ENCODE results near the gene APEX1. TPM values are rescaled to one million over a fixed set of nuclear protein-coding genes. Genes with fewer than 3 reads are reported as not detected.

Gene APEX1
- total RNA-seq, 1 experiment from 2014 or later: 235 TPM

DNA sequence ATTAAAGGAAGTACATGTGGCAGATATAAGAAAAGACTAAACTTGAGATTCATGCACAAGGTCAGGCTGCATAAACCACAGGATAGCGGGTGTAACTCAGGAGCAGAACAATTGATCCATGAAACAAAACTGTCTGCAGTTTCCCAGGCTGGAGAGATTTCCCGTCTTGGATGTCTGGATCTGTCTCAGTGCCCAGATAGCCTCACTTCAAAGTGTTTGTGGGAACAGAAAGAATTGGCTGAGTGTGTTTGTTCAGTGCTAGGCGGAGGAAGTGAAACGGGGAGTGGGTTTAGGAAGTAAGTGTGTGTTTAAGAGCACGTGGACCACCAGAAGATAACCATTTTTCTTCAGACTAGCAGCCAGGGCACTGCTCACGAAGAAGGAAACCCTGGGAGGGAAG, 48.9 kb downstream of the APEX1 start:
- no peaks in the 10 kb centered on the region for H3K36me3 ChIP-seq (ENCODE audit: control insufficient read depth in 1 of 2, insufficient read depth in 2 of 2, low read length in 2 of 2)
- H3K4me1 ChIP-seq (ENCODE audit: control insufficient read depth in 1 of 2, insufficient read depth in 2 of 2, low read length in 2 of 2): peaks cover 5 to 8% of the 10 kb centered on the region in 2 experiments; a peak in 3 of 4 replicates
- H3K4me3 ChIP-seq (replicated peaks in 1 of 2; ENCODE audit: low read depth in 1 of 2, low read length in 2 of 2): no peak overlapping the region
- TF ChIP-seq ZNF274 (IDR thresholded peaks at IDR 0.05; ENCODE audit: low read depth, low read length) (no peak), CBX3 (IDR thresholded peaks at IDR 0.05; ENCODE audit: low read depth) (no peak), CEBPB (IDR thresholded peaks at IDR 0.05; ENCODE audit: low read depth) (no peak), EZH2 (IDR thresholded peaks at IDR 0.05) (no peak), YY1 (IDR thresholded peaks at IDR 0.05; ENCODE audit: extremely low read depth, insufficient replicate concordance, low read depth, low read length) (no peak), SP1 (IDR thresholded peaks at IDR 0.05; ENCODE audit: low read depth) (no peak), ELF1 (IDR thresholded peaks at IDR 0.05; ENCODE audit: borderline replicate concordance, low read depth) (no peak), EGR1 (IDR thresholded peaks at IDR 0.05; ENCODE audit: low read depth) (no peak), RAD21 (IDR thresholded peaks at IDR 0.05; ENCODE audit: low read depth) (no peak), ZFX (IDR thresholded peaks at IDR 0.05) (no peak), SRF (IDR thresholded peaks at IDR 0.05; ENCODE audit: low read depth) (no peak), EZH2phosphoT487 (IDR thresholded peaks at IDR 0.05; ENCODE audit: borderline replicate concordance) (no peak), POLR2AphosphoS5 (IDR thresholded peaks at IDR 0.05; ENCODE audit: low read depth, low read length) (no peak), POLR2A (IDR thresholded peaks at IDR 0.05; ENCODE audit: borderline replicate concordance, extremely low read depth, insufficient read depth, insufficient read length) (no peak), TCF7L2 (IDR thresholded peaks at IDR 0.05; ENCODE audit: borderline replicate concordance, extremely low read depth, insufficient read depth, insufficient read length) (no peak)
- TF ChIP-seq, protein P1, sequence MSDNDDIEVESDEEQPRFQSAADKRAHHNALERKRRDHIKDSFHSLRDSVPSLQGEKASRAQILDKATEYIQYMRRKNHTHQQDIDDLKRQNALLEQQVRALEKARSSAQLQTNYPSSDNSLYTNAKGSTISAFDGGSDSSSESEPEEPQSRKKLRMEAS (IDR thresholded peaks at IDR 0.05): no peak
- TF ChIP-seq, protein P2, sequence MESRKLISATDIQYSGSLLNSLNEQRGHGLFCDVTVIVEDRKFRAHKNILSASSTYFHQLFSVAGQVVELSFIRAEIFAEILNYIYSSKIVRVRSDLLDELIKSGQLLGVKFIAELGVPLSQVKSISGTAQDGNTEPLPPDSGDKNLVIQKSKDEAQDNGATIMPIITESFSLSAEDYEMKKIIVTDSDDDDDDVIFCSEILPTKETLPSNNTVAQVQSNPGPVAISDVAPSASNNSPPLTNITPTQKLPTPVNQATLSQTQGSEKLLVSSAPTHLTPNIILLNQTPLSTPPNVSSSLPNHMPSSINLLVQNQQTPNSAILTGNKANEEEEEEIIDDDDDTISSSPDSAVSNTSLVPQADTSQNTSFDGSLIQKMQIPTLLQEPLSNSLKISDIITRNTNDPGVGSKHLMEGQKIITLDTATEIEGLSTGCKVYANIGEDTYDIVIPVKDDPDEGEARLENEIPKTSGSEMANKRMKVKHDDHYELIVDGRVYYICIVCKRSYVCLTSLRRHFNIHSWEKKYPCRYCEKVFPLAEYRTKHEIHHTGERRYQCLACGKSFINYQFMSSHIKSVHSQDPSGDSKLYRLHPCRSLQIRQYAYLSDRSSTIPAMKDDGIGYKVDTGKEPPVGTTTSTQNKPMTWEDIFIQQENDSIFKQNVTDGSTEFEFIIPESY (IDR thresholded peaks at IDR 0.05; ENCODE audit: extremely low read depth, insufficient replicate concordance, low read length): no peak
- TF ChIP-seq, protein P3, sequence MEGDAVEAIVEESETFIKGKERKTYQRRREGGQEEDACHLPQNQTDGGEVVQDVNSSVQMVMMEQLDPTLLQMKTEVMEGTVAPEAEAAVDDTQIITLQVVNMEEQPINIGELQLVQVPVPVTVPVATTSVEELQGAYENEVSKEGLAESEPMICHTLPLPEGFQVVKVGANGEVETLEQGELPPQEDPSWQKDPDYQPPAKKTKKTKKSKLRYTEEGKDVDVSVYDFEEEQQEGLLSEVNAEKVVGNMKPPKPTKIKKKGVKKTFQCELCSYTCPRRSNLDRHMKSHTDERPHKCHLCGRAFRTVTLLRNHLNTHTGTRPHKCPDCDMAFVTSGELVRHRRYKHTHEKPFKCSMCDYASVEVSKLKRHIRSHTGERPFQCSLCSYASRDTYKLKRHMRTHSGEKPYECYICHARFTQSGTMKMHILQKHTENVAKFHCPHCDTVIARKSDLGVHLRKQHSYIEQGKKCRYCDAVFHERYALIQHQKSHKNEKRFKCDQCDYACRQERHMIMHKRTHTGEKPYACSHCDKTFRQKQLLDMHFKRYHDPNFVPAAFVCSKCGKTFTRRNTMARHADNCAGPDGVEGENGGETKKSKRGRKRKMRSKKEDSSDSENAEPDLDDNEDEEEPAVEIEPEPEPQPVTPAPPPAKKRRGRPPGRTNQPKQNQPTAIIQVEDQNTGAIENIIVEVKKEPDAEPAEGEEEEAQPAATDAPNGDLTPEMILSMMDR (IDR thresholded peaks at IDR 0.05 in 2 of 3, conservative IDR thresholded peaks at IDR 0.05 in 1 of 3; ENCODE audit: borderline replicate concordance in 1 of 3, insufficient read depth in 1 of 3, low read depth in 2 of 3, low read length in 2 of 3): no peak
- TF ChIP-seq, protein P4, sequence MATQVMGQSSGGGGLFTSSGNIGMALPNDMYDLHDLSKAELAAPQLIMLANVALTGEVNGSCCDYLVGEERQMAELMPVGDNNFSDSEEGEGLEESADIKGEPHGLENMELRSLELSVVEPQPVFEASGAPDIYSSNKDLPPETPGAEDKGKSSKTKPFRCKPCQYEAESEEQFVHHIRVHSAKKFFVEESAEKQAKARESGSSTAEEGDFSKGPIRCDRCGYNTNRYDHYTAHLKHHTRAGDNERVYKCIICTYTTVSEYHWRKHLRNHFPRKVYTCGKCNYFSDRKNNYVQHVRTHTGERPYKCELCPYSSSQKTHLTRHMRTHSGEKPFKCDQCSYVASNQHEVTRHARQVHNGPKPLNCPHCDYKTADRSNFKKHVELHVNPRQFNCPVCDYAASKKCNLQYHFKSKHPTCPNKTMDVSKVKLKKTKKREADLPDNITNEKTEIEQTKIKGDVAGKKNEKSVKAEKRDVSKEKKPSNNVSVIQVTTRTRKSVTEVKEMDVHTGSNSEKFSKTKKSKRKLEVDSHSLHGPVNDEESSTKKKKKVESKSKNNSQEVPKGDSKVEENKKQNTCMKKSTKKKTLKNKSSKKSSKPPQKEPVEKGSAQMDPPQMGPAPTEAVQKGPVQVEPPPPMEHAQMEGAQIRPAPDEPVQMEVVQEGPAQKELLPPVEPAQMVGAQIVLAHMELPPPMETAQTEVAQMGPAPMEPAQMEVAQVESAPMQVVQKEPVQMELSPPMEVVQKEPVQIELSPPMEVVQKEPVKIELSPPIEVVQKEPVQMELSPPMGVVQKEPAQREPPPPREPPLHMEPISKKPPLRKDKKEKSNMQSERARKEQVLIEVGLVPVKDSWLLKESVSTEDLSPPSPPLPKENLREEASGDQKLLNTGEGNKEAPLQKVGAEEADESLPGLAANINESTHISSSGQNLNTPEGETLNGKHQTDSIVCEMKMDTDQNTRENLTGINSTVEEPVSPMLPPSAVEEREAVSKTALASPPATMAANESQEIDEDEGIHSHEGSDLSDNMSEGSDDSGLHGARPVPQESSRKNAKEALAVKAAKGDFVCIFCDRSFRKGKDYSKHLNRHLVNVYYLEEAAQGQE (IDR thresholded peaks at IDR 0.05; ENCODE audit: low read depth): no peak
- TF ChIP-seq, protein P5, sequence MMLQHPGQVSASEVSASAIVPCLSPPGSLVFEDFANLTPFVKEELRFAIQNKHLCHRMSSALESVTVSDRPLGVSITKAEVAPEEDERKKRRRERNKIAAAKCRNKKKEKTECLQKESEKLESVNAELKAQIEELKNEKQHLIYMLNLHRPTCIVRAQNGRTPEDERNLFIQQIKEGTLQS (IDR thresholded peaks at IDR 0.05): no peak
- ChIA-PET POLR2A (no interaction called here), CTCF (no interaction called here), RAD21 (ENCODE audit: low non-redundant PET in 1 of 2, low total read pairs in 2 of 2, uncharacterized antibody in 2 of 2, unreplicated experiment in 2 of 2) (no interaction called here)
- no peak for ATAC-seq
- H3K27ac ChIP-seq (ENCODE audit: low read depth, low read length): no peak overlapping the region
- no peak overlapping the region for H2AFZ ChIP-seq (ENCODE audit: low read depth, low read length, poor library complexity, severe bottlenecking)
- H4K20me1 ChIP-seq (ENCODE audit: insufficient read depth): no peaks in the 10 kb centered on the region
- no peaks in the 10 kb centered on the region for H3K79me2 ChIP-seq (ENCODE audit: insufficient read depth, low read length)
- BruUV-seq (replicated peaks): no TSS peak
- intact Hi-C loops (cut with micrococcal nuclease): no loop called here
- no peaks in the 10 kb centered on the region for H3K9me2 ChIP-seq (ENCODE audit: insufficient read depth)
- H3K27me3 ChIP-seq (ENCODE audit: insufficient read depth, low read length): no peaks in the 10 kb centered on the region
- no peaks in the 10 kb centered on the region for H3K9me3 ChIP-seq (ENCODE audit: control insufficient read depth in 1 of 2, insufficient read depth in 1 of 2, low read depth in 1 of 2, low read length in 2 of 2)
- H3K4me2 ChIP-seq (ENCODE audit: low read length): no peak overlapping the region
- H3K9ac ChIP-seq (ENCODE audit: low read length): no peak overlapping the region
- DNase-seq (ENCODE audit: low read depth, low spot score): no peak
